ENCODE measurements around the gene BPI.
"Not testable (repeated sequence)": the region's sequence is repeated elsewhere in the genome, so short reads cannot be mapped to it uniquely, and the experiment has no call there.

BPI gene

DNA sequence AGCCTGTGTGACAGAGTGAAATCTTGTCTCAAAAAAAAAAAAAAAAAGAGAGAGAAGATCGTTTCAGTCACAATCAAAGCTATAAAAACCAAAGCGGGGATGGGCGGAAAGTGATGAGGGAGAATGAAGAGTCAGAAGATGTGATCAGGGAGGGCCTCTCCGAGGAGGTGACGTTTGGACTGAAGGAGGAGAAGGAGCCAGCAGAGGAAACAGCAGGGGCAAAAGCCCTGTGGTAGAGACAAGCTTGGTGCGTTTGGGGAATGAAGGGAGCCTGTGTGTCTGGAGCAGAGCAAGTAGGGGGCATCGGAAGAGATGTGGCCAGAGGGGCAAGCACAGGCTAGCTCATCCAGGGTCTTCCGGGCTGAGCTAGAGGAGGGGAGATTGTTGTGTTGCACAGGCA, 27.9 kb downstream of the BPI start:
- no peak for DNase-seq (ENCODE audit: low read depth in 2 of 2, low spot score in 1 of 2)

DNA sequence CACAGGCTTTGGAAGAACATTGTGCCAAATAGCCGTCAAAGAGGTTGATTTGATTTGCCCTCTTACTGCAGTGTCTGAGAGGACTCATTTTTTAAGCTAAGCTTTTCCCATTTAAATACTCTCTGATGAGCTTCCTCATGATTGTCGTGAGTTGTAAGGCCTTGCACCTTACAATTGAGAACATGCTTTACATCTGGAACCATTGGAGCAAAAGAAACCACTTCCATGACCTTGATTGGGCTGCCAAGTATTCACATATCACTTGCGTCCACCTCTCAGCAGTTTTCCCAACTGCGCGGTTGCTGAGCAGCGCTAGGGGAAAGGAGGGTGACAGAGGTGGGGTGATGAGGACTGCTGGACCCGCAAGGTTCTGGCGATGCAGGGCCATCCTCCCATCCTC, 30.1 kb downstream of the BPI start:
- DNase-seq (ENCODE audit: low read depth in 2 of 2, low spot score in 1 of 2) = no peak

DNA sequence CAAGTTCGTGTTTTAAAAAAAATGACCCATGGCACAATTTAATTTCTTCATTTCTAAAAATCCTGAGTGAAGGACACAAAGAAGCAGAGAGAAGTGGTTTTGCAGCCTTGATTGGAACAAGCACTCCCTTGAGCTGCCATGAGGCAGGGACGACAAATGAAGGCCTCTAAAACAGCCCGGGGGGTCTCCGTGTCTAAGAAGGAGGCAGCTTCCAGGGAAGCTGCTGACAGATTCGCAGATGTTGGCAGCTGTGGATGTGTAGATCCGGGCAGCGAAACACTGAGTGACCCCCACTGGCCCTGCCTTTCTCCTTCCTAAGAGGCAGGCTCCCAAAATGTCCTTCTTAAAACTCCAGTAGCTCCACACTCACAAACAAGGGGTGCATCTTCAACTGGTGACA, 32.8 kb downstream of the BPI start:
- no peak for DNase-seq (ENCODE audit: low read depth in 2 of 2, low spot score in 1 of 2)

DNA sequence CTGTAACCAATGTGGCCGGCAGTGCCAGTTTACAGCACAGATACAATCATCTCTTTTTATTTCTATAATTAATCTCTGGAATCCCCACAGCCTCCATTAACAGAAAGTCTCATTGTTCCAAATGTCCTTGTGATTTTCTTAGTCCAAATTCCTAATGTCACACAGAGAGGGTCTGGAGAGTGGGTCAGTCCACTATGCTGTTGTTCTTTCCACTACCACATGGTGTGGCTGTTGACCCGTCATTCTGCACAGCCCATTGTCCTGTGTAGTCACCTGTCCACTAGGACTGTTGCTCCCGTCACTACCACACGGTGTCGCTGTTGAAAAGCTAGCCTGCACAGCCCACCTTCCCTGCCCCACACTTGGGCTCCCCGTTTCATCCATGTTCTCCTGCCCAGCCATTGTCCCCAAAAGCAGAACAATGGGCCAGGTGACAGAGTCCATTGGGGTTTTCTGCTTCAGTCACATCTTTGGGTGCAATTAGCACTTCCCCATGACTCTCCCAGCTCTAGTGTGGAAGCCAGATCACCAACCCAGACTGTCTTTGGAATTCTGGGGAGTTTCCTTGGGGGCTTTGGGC, 33.7 kb downstream of the BPI start:
- no peak for DNase-seq (ENCODE audit: low read depth in 2 of 2, low spot score in 1 of 2)

DNA sequence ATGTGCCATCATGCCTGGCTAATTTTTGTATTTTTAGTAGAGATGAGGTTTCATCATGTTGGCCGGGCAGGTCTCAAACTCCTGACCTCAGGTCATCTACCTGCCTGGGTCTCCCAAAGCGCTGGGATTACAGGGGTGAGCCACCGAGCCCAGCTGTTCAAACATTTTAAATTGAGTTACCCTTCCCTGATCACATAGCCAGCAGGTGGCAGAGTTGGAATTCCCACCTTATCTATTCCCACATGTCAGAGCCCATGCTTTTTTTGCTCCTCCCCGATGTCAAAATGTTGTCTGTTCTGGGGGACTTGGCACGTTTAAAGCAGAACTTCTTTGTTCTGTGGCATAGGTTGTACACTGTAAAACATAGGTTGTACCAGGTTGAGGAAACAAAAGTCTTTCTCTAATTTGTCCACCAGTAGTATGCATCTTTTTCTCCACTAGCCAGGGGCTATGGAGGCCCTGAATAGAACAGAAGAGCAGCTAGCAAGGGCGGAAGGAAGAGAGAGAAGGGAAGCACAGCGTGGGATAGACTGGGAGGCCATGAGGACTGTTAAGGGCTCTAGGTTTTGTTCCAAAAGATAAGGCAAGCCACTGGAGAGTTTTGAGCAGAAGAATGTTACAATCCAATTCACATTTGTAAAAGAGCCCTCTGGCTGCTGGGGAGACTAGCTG, 35.0 kb downstream of the BPI start:
- no peak for DNase-seq (ENCODE audit: low read depth in 2 of 2, low spot score in 1 of 2)

DNA sequence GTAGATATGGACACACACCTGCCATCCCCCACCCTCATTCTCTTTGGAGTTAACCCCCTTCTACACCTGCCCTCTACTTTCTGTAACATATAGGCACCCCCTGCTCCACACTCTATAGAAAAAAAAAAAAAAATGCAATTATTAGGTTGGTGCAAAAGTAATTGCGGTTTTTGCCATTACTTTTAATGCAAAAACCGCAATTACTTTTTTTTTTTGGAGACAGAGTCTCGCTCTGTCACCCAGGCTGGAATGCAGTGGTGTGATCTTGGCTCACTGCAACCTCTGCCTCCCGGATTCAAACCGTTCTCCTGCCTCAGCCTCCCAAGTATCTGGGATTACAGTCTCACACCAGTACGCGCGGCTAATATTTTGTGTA, 35.6 kb downstream of the BPI start:
- not testable (repeated sequence) for DNase-seq (ENCODE audit: low read depth in 2 of 2, low spot score in 1 of 2)

DNA sequence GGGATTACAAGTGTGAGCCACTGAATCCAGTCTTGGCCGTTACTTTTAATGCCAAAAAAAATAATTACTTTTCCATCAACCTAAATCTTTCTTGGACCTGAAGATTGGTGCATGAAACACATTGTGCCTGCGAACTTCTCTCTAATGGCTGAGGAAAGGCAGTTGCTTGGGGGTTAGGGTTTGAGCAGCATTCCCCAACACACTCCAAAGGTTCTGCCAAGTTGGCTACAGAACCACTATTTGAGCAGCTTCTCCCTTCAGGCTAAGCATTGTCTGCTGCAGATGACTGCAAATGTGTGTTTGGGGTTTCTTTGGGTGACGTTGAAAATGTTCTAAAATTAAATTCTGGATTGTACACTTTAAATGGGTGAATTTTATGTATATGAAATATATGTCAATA, 36.0 kb downstream of the BPI start:
- no peak for DNase-seq (ENCODE audit: low read depth in 2 of 2, low spot score in 1 of 2)

- no peak for DNase-seq (ENCODE audit: low read depth in 2 of 2, low spot score in 1 of 2)
These were observed 36.7 kb downstream of the BPI start for GRCh38 chr20:38340693-38341092.

GRCh38 chr20:38342216-38342615, 38.3 kb downstream of the BPI start:
- no peak for DNase-seq (ENCODE audit: low read depth in 2 of 2, low spot score in 1 of 2)

GRCh38 chr20:38342713-38343310, 38.9 kb downstream of the BPI start:
- no peak for DNase-seq (ENCODE audit: low read depth in 2 of 2, low spot score in 1 of 2)

- DNase-seq (ENCODE audit: low read depth in 2 of 2, low spot score in 1 of 2) = no peak
These were observed 39.6 kb downstream of the BPI start for GRCh38 chr20:38343311-38344106.

GRCh38 chr20:38344107-38344701, 40.2 kb downstream of the BPI start:
- DNase-seq (ENCODE audit: low read depth in 2 of 2, low spot score in 1 of 2) = no peak

- no peak for DNase-seq (ENCODE audit: low read depth in 2 of 2, low spot score in 1 of 2)
These were observed 41.7 kb downstream of the BPI start for GRCh38 chr20:38345643-38346042.

DNA sequence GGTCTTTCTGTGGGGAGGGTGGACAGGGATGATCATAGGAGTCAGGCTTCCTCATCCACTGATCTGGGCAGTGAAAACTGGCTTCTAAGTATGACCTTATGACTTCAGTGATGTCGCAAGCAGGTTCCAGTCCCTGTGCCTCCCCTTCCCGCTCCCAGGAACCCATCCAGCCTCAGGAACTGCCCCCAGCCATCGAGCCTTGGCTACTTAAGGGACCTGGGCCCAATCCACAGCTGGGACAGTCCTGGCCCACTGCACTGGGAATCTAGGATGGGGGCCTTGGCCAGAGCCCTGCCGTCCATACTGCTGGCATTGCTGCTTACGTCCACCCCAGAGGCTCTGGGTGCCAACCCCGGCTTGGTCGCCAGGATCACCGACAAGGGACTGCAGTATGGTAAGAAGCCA, 42.3 kb downstream of the BPI start, which contains the start of gene LBP:
Gene LBP, plus strand, starts transcription at position 236 of the 405 bp plus-strand sequence. Its CDS starts 35 bp downstream, at position 271.
- no peak for DNase-seq (ENCODE audit: low read depth in 2 of 2, low spot score in 1 of 2)

DNA sequence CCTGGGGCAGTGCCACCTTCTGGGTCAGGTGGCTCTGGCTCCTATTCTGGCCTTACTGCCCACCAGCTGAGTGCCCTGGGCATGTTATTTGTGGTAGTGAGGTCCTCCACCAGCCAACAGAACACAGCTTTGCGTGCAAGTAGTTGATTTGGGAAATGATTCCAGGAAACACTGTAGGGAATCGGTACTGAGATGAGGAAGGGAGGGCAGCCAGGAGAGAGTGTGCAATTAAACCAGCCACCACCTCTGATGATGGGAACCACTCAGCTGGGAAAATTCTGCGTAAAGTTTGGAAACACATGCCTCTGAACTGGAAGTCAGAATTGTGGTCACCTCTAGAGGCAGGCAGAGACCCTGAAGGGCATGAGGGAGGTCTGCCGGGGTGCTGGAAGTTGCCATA, 42.8 kb downstream of the BPI start:
- DNase-seq (ENCODE audit: low read depth in 2 of 2, low spot score in 1 of 2) = no peak

DNA sequence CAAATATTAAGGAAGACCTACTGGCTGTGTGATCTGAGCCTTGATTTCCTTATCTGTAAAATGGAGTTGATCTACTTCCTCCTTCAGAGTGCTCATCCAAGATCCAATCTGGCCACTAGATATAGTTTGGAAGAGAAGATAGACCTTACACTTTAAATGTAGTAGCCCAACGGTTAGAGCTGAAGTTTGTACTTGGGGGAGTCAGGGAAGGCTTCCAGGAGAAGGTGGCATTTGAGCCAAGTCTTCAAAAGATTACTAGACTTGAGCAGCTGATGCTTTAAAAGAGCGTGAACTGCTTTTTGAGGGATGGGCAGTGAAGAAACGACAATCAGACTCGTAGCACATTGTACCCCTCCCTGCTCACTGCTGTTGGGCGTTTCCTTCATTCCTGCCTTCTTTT, 45.9 kb downstream of the BPI start:
- DNase-seq (ENCODE audit: low read depth in 2 of 2, low spot score in 1 of 2) = no peak

DNA sequence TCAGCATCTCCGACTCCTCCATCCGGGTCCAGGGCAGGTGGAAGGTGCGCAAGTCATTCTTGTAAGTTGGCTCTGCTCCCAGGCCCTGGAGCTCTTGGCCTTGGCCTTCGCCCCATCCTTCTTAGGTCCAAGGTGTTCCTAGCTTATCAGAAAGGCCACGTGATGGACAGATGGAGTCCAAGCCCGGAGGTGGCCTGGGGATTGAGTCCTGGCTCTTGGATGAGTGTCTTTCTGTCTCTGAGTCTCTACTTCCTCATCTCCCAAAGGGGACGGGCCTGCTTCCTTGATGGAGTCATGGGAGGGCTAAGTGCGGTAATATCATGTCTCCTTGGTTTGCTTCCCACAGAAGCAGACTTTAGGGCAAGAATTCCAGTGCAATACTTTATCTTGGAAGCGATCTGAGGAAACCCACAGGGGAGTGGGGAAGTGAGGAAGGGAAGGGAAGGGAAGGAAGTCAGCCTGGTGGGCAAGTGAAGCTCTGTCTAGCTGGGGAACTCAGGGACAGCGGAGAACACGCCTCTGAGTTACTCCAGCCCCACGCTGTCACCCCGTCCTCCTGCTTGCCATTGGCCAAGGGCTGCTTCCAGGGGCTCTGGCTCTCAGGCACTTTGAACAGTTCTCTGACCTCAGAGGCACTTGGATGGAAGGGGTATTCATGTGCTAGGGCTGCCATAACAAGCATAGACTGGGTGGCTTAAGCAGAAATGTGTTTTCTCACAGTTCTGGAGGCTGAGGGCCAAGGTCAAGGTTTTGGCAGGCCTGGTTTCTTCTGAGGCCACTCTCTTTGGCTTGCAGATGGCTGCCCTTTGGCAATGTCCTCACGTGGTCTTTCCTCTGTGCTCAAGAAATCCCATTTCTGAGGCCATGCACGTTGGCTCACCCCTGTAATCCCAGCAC, 47.2 kb downstream of the BPI start:
- DNase-seq (ENCODE audit: low read depth in 2 of 2, low spot score in 1 of 2) = no peak

DNA sequence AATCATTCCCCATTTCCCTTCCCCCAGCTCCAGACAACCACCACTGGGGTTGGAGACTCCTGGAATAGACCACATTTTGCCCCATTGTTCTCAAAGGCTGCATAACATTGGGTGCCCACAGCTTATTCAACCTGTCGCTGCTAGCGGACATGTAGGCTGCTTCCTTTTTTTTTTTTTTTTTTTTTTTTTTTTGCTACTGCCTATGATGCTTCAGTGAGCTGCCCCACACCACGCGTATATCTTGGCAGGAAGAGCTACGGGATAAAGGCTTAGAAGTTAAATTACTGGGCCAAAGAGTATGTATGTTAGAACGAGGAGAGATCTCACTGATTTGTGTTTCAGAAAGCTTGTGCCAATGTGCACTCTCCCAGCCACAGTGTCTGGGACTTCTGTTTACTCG, 49.4 kb downstream of the BPI start:
- DNase-seq (ENCODE audit: low read depth in 2 of 2, low spot score in 1 of 2) = no peak

DNA sequence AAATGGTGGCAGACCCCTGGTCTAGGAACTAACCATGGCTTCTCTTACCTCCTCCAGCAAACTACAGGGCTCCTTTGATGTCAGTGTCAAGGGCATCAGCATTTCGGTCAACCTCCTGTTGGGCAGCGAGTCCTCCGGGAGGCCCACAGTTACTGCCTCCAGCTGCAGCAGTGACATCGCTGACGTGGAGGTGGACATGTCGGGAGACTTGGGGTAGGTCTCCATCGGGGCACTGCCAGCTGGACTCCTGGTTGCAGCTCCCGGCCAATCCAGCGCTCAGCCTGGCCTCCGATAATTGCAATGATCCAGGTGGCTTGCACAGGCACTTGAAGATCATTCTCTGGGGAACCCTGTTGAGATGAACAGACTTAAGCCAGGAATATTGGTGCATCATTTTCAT, 50.3 kb downstream of the BPI start:
- DNase-seq (ENCODE audit: low read depth in 2 of 2, low spot score in 1 of 2) = no peak

- DNase-seq (ENCODE audit: low read depth in 2 of 2, low spot score in 1 of 2) = no peak
These were observed 51.4 kb downstream of the BPI start for GRCh38 chr20:38355161-38356012.
